Neural crest cell (in vitro differentiated cells): ENCODE data around the gene IL3. TPM values are rescaled to one million over a fixed set of nuclear protein-coding genes. Genes with fewer than 3 reads are reported as not detected.

ENCODE experiments used
- DNase-seq: peaks from one replicate; pipeline ENCODE4 v3.0.0; 2021; ENCODE audit warnings: low read depth, mixed read lengths, low spot score
- H3K27ac Mint-ChIP-seq: one replicate; pipeline ENCODE4 v1.8.0; 2021; ENCODE audit warnings: mild to moderate bottlenecking, mixed read lengths; ENCODE audit not compliant: unreplicated experiment
- H3K27me3 Mint-ChIP-seq: 2 replicates; pipeline ENCODE4 v1.8.0; 2021; ENCODE audit warnings: low read depth, mild to moderate bottlenecking, mixed read lengths
- H3K36me3 Mint-ChIP-seq: 2 replicates; pipeline ENCODE4 v1.8.0; 2021; ENCODE audit warnings: low read depth, mild to moderate bottlenecking, mixed read lengths
- H3K4me1 Mint-ChIP-seq: 2 replicates; pipeline ENCODE4 v1.8.0; 2021; ENCODE audit warnings: mixed read lengths
- H3K4me3 Mint-ChIP-seq: one replicate; pipeline ENCODE4 v1.8.0; 2021; ENCODE audit warnings: mild to moderate bottlenecking, mixed read lengths
- H3K9me3 Mint-ChIP-seq: 2 replicates; pipeline ENCODE4 v1.8.0; 2021; ENCODE audit warnings: mixed read lengths
- total RNA-seq: library from RNA; stranded (reverse); gene quantifications from 2 replicates; pipeline ENCODE4 v1.2.1, GENCODE V29; 2021
- TF ChIP-seq, protein P1 (sequence below): fragments of 200-600 bp; sonication (generic); conservative IDR thresholded peaks from 2 replicates; pipeline ENCODE4 v1.5.0; 2021; ENCODE audit warnings: antibody characterized with exemption, mild to moderate bottlenecking

The IL3 gene
- total RNA-seq, 1 donor from 2014 or later, result not detected

DNA sequence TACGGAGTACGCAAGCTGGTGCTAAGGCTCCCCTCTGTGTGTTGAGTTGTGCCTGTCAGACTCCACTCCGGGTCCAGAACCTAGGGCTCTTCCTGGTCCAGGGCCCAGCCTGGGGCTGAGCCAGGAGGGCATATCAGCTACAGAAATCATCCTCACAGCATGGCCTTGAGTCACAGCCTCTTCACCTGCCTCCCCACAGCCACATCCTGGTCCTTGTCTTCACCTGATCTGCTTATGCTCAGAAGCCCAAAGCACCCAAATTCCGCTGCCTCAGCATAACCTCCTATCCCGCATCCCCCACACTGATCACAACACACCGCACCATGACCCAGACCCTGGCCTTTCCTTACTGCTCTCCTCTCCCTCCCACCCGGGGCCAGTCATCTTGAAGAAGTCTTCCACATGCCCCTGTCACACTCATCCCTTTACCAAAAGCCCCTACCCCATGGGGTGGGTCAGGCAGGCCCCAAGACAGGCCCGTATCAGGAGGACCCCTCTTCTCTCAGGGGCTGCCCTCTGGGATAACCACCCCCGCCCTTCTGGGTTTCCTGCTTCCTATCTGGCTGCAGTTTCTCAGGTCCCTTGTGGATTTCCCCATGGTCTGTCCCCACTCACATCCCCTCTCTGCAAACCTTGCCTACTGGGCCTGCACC lies 1.3 kb upstream of the IL3 start:
- no peak overlapping the region for H3K4me3 Mint-ChIP-seq
- no peaks in the 10 kb centered on the region for H3K27me3 Mint-ChIP-seq
- H3K36me3 Mint-ChIP-seq, result no peaks in the 10 kb centered on the region
- no peak overlapping the region for H3K27ac Mint-ChIP-seq
- no peak for DNase-seq
- H3K9me3 Mint-ChIP-seq, result no peaks in the 10 kb centered on the region
- TF ChIP-seq, protein P1, sequence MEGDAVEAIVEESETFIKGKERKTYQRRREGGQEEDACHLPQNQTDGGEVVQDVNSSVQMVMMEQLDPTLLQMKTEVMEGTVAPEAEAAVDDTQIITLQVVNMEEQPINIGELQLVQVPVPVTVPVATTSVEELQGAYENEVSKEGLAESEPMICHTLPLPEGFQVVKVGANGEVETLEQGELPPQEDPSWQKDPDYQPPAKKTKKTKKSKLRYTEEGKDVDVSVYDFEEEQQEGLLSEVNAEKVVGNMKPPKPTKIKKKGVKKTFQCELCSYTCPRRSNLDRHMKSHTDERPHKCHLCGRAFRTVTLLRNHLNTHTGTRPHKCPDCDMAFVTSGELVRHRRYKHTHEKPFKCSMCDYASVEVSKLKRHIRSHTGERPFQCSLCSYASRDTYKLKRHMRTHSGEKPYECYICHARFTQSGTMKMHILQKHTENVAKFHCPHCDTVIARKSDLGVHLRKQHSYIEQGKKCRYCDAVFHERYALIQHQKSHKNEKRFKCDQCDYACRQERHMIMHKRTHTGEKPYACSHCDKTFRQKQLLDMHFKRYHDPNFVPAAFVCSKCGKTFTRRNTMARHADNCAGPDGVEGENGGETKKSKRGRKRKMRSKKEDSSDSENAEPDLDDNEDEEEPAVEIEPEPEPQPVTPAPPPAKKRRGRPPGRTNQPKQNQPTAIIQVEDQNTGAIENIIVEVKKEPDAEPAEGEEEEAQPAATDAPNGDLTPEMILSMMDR, result no peak
- H3K4me1 Mint-ChIP-seq, result no peaks in the 10 kb centered on the region

DNA sequence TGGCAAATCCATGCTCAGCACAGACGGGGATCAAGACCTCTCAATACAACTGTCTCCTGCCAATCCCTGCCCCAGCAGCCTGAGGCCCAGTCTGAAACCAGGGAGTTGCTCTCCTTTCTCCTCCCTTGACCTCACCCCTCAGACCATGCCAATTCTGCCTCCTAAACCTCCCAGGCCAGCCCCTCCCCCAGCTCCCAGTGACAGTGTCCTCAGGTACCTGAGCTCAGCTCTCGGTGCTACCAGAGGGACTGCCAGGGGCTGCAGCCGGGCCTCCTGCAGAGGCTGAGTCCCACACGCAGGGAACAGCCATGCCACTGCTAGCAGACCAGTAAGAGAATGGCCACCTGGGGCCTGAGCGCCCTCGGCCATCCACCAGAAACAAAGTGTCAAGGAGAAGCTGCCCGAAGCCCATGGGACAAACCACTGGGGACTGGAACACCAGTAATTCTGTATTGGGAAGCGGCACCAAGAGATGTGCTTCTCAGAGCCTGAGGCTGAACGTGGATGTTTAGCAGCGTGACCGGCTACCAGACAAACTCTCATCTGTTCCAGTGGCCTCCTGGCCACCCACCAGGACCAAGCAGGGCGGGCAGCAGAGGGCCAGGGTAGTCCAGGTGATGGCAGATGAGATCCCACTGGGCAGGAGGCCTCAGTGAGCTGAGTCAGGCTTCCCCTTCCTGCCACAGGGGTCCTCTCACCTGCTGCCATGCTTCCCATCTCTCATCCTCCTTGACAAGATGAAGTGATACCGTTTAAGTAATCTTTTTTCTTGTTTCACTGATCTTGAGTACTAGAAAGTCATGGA lies 557 bp upstream of the IL3 start:
- DNase-seq, result no peak
- H3K27me3 Mint-ChIP-seq, result no peaks in the 10 kb centered on the region
- H3K27ac Mint-ChIP-seq, result no peak overlapping the region
- H3K4me1 Mint-ChIP-seq, result peaks cover 4% of the 10 kb centered on the region
- no peaks in the 10 kb centered on the region for H3K36me3 Mint-ChIP-seq
- H3K4me3 Mint-ChIP-seq, result no peak overlapping the region
- no peaks in the 10 kb centered on the region for H3K9me3 Mint-ChIP-seq
- TF ChIP-seq, protein P1, result no peak

GRCh38 chr5:132063090-132063911 lies 2.8 kb downstream of the IL3 start:
- H3K9me3 Mint-ChIP-seq, result no peaks in the 10 kb centered on the region
- no peak overlapping the region for H3K4me3 Mint-ChIP-seq
- H3K27ac Mint-ChIP-seq, result no peak overlapping the region
- no peaks in the 10 kb centered on the region for H3K36me3 Mint-ChIP-seq
- TF ChIP-seq, protein P1, result peak; percentile 87
- H3K27me3 Mint-ChIP-seq, result no peaks in the 10 kb centered on the region
- peak; percentile 89 for DNase-seq
- H3K4me1 Mint-ChIP-seq, result peaks cover 4% of the 10 kb centered on the region

- TF ChIP-seq, protein P1, result no peak
- Mint-ChIP-seq H3K4me3 (no peak overlapping the region), H3K27ac (no peak overlapping the region), H3K36me3 (no peaks in the 10 kb centered on the region), H3K4me1 (peaks cover 4% of the 10 kb centered on the region), H3K9me3 (no peaks in the 10 kb centered on the region), H3K27me3 (no peaks in the 10 kb centered on the region)
- DNase-seq, result no peak
Observed at GRCh38 chr5:132064140-132064539, 3.7 kb downstream of the IL3 start.

GRCh38 chr5:132064738-132065331 lies 4.4 kb downstream of the IL3 start:
- Mint-ChIP-seq H3K4me1 (peaks cover 4% of the 10 kb centered on the region), H3K27me3 (no peaks in the 10 kb centered on the region), H3K36me3 (no peaks in the 10 kb centered on the region), H3K9me3 (no peaks in the 10 kb centered on the region), H3K4me3 (no peak overlapping the region), H3K27ac (no peak overlapping the region)
- DNase-seq, result peak; percentile 90
- TF ChIP-seq, protein P1, result peak; percentile 83
